ENCODE results near the gene CDH22.

The CDH22 gene

DNA sequence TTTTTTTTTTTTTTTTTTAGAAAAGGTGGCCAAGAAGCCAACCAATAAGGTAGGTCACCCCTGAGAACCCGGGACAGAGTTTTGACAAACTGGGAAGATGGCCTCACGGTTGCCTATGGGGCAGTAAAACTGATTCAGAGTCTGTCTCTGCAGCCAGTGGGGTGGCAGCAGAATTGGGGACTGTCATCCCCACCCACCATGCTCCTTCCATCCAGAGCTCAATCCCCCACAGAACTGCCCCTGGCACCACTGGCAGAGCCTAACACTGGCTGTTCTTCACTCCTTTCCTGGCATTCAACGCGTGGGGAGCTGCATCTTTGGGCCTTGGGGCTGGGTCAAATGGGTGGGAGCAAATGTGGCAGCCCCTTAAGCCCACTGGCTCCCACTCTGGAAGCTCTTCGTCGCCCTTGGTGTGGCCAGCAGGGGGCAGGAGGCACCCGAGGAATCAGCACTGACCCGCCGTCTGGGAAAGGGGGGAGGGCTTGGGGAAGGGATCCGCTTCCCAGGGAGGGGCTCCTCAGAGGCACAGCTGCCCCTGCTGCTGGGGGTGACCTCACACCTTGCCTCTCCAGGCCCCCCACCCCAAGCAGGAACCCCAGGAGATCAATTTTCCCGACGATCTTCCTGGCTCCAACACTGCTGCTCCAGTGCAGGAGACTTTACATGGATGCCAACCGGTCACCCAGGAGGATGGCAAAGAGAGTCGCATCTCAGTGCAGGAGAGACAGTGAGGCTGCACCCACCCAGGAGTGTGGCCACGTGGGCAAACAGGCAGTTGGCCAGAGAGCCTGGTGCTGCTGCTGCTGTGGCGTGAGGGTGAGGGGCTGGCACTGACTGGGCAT, 179.8 kb downstream of the CDH22 start:
- peaks cover 0 to 11% of the 10 kb centered on the region in 2 donors for H3K27me3 ChIP-seq (ENCODE audit: control insufficient read depth in 1 of 2, insufficient read depth in 2 of 2, low read length in 2 of 2)
- peaks cover 2 to 10% of the 10 kb centered on the region in 2 donors for H3K36me3 ChIP-seq (ENCODE audit: control insufficient read depth in 1 of 2, insufficient read depth in 2 of 2, low read length in 2 of 2)
- H3K27ac ChIP-seq (ENCODE audit: low read depth, low read length) = no peak overlapping the region
- no peak overlapping the region for H3K4me3 ChIP-seq (ENCODE audit: low read depth in 1 of 2, low read length in 2 of 2)
- no peaks in the 10 kb centered on the region for H3K9me3 ChIP-seq (ENCODE audit: control insufficient read depth in 1 of 2, low read length in 2 of 2)
- no peaks in the 10 kb centered on the region for H3K4me1 ChIP-seq (ENCODE audit: control insufficient read depth in 1 of 2, insufficient read depth in 2 of 2, low read length in 2 of 2)
- H3K9ac ChIP-seq (ENCODE audit: low read depth in 1 of 2, low read length in 2 of 2) = no peak overlapping the region

DNA sequence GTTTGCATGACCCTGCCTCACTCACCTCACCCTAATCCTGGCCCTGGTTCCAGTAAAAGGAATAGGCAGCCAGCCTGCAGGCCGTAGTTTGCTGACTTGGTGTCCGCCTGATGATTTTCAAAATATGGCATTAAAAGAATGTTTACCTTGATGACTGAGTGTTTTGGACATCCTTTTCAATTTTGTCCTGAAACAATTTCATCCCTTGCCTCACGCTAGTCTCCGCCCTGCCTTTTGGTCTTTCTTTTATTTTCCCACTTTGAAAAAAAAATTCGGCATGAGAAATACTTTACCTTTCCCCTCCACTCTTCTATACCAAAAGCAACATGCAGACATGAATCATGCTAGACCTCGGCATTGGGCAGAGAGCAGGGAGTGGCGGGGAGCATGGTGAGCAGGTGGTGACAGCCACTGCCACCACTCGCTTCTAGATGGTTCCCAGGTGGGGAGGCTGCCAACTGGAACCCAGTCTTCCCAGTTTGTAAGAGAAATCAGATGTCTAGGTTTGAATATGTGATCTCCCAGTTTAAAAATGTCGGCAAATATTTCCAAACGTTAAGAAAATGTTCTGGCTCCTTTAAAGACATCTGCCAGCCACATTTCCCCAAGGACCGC, 180.8 kb downstream of the CDH22 start:
- peaks cover 6 to 20% of the 10 kb centered on the region in 2 donors for H3K36me3 ChIP-seq (ENCODE audit: control insufficient read depth in 1 of 2, insufficient read depth in 2 of 2, low read length in 2 of 2)
- H3K4me3 ChIP-seq (ENCODE audit: low read depth in 1 of 2, low read length in 2 of 2) = no peak overlapping the region
- no peak overlapping the region for H3K9ac ChIP-seq (ENCODE audit: low read depth in 1 of 2, low read length in 2 of 2)
- H3K27ac ChIP-seq (ENCODE audit: low read depth, low read length) = no peak overlapping the region
- H3K27me3 ChIP-seq (ENCODE audit: control insufficient read depth in 1 of 2, insufficient read depth in 2 of 2, low read length in 2 of 2) = peaks cover 0 to 4% of the 10 kb centered on the region in 2 donors
- no peaks in the 10 kb centered on the region for H3K4me1 ChIP-seq (ENCODE audit: control insufficient read depth in 1 of 2, insufficient read depth in 2 of 2, low read length in 2 of 2)
- no peaks in the 10 kb centered on the region for H3K9me3 ChIP-seq (ENCODE audit: control insufficient read depth in 1 of 2, low read length in 2 of 2)

DNA sequence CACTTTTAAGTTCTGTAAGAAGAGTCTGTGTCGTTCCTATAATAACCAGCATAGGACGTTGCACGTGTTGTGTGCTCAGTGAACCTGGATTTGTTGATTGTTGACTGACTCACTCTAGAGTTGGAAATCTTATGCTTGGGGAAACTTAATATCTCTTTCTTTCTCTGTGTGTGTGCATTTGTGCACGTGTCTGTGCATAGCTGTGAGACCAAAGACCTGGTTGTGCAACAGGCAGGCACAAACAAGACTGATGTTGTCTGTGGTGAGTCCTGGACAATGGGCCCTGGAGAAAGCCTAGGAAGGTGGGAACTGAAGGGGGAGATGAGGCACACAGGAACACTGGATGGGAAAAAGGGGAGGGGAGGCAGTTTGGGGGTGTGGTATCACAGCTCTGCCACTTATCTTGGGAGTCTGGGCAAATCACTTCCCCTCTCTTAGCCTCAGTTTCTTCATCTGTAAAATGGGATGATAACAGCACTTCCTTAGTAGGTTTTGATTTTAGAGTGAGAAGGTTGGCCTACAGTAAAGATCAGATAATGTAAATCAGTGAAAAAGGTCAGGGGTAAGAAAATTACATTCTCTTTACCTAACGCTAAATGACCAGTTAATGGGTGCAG, 181.8 kb downstream of the CDH22 start:
- no peaks in the 10 kb centered on the region for H3K9me3 ChIP-seq (ENCODE audit: control insufficient read depth in 1 of 2, low read length in 2 of 2)
- no peak overlapping the region for H3K9ac ChIP-seq (ENCODE audit: low read depth in 1 of 2, low read length in 2 of 2)
- no peak overlapping the region for H3K4me3 ChIP-seq (ENCODE audit: low read depth in 1 of 2, low read length in 2 of 2)
- peaks cover 6 to 27% of the 10 kb centered on the region in 2 donors for H3K36me3 ChIP-seq (ENCODE audit: control insufficient read depth in 1 of 2, insufficient read depth in 2 of 2, low read length in 2 of 2)
- no peaks in the 10 kb centered on the region for H3K27me3 ChIP-seq (ENCODE audit: control insufficient read depth in 1 of 2, insufficient read depth in 2 of 2, low read length in 2 of 2)
- H3K27ac ChIP-seq (ENCODE audit: low read depth, low read length) = no peak overlapping the region
- H3K4me1 ChIP-seq (ENCODE audit: control insufficient read depth in 1 of 2, insufficient read depth in 2 of 2, low read length in 2 of 2) = peaks cover 0 to 2% of the 10 kb centered on the region in 2 donors
